Measurements from ENCODE around the gene NDFIP1. TPM values are rescaled to one million over a fixed set of nuclear protein-coding genes. Genes with fewer than 3 reads are reported as not detected.

NDFIP1 gene
- total RNA-seq, 6 donors from 2014 or later = 66.9 to 212 (median 108) TPM

DNA sequence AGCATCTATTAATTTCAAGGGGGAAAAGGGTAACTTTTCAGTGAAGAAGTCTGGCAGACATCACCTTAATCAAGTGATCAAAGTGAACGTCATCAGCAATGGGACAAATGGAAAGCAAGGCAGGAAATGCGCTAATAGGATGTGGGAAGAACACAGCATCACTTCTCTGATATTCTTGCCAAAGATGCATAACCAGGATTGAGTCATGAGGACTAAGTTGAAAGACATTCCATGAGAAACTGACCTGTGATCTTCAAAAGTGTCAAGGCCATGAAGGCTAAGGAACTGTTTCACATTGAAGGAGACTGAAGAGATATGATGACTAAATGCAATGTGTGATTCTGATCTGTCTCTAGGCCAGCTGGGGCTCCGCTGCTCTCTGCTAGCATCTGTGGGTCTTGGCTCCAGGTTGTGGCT, 92.9 kb downstream of the NDFIP1 start:
- Histone ChIP-seq H3K36me3 (no peaks in the 10 kb centered on the region), H3K4me1 (no peaks in the 10 kb centered on the region), H3K4me3 (no peak overlapping the region), H3K27me3 (no peaks in the 10 kb centered on the region), H3K9me3 (no peaks in the 10 kb centered on the region), H3K27ac (no peak overlapping the region)
- ATAC-seq (ENCODE audit: low FRiP score in 2 of 2) (no peak), DNase-seq (no peak)
- WGBS, 2 donors = 83 to 86% methylated on average over 3 of the region's 3 CpGs
- no peak for TF ChIP-seq POLR2A (IDR thresholded peaks at IDR 0.05)
- TF ChIP-seq POLR2AphosphoS5 (IDR thresholded peaks at IDR 0.05) = no peak
- no peak for TF ChIP-seq EP300 (IDR thresholded peaks at IDR 0.05)
- TF ChIP-seq, protein P1, sequence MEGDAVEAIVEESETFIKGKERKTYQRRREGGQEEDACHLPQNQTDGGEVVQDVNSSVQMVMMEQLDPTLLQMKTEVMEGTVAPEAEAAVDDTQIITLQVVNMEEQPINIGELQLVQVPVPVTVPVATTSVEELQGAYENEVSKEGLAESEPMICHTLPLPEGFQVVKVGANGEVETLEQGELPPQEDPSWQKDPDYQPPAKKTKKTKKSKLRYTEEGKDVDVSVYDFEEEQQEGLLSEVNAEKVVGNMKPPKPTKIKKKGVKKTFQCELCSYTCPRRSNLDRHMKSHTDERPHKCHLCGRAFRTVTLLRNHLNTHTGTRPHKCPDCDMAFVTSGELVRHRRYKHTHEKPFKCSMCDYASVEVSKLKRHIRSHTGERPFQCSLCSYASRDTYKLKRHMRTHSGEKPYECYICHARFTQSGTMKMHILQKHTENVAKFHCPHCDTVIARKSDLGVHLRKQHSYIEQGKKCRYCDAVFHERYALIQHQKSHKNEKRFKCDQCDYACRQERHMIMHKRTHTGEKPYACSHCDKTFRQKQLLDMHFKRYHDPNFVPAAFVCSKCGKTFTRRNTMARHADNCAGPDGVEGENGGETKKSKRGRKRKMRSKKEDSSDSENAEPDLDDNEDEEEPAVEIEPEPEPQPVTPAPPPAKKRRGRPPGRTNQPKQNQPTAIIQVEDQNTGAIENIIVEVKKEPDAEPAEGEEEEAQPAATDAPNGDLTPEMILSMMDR (IDR thresholded peaks at IDR 0.05) = no peak

DNA sequence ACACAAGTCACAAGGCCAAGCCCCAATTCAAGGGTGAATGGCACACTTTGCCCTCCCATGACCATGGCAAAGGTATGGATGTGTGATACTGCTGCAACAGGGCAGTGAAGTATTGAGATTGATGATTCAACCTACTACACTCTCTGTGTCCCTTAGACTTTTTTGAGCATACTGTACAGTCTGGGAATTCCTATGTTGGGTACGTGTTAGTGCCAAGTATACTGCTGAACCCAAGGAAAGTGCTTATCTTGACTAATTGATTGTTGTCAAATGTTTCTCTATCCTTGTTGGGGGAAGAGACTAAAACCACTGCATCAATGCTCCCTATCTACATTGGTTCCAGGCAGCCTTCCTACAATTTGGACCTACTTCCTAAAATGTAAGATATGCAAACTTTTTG, 93.7 kb downstream of the NDFIP1 start:
- TF ChIP-seq POLR2A (IDR thresholded peaks at IDR 0.05) (no peak), POLR2AphosphoS5 (IDR thresholded peaks at IDR 0.05) (no peak)
- TF ChIP-seq, protein P1 (IDR thresholded peaks at IDR 0.05) = no peak
- ATAC-seq (ENCODE audit: low FRiP score in 2 of 2) (no peak), DNase-seq (no peak)
- Histone ChIP-seq H3K9me3 (no peaks in the 10 kb centered on the region), H3K27ac (no peak overlapping the region), H3K36me3 (no peaks in the 10 kb centered on the region), H3K27me3 (no peaks in the 10 kb centered on the region), H3K4me1 (no peaks in the 10 kb centered on the region), H3K4me3 (no peak overlapping the region)
- WGBS, 2 donors = 87 to 88% methylated on average over 1 of the region's 1 CpG

Other genes starting within 250 kb of the NDFIP1 start
- 100 to 1,000 TPM in 1 of 6 donors, 10 to 100 TPM in 5; 41.3 to 133 (median 81.6) TPM for gene PCDH1, start 230.4 kb upstream of the NDFIP1 start, total RNA-seq
- 100 to 1,000 TPM in 1 of 6 donors, 10 to 100 TPM in 5; 59.4 to 151 (median 87.5) TPM for gene DELE1, start 184.9 kb upstream of the NDFIP1 start, total RNA-seq
- 10 to 100 TPM in 3 of 6 donors, 1 to 10 TPM in 3; 2.1 to 26.0 (median 10.7) TPM for gene PCDH12, start 150.6 kb upstream of the NDFIP1 start, total RNA-seq
- gene RNF14, start 139.7 kb upstream of the NDFIP1 start, total RNA-seq = 10 to 100 TPM; 20.3 to 54.6 (median 44.3) TPM
- gene GNPDA1, start 95.8 kb upstream of the NDFIP1 start, total RNA-seq = 10 to 100 TPM; 21.6 to 37.5 (median 31.7) TPM
- gene SPRY4, start 216.2 kb downstream of the NDFIP1 start, total RNA-seq = 10 to 100 TPM; 30.4 to 81.2 (median 43.3) TPM